Measurements from ENCODE around the gene ADAT2. TPM values are rescaled to one million over a fixed set of nuclear protein-coding genes. Genes with fewer than 3 reads are reported as not detected.

ADAT2 gene
- total and polyA plus RNA-seq, 10 of the 15 experiments (the other 5 are each of a cell fraction or from before 2014, with no cell fraction given) = 7.8 to 38.6 (median 17.3) TPM

DNA sequence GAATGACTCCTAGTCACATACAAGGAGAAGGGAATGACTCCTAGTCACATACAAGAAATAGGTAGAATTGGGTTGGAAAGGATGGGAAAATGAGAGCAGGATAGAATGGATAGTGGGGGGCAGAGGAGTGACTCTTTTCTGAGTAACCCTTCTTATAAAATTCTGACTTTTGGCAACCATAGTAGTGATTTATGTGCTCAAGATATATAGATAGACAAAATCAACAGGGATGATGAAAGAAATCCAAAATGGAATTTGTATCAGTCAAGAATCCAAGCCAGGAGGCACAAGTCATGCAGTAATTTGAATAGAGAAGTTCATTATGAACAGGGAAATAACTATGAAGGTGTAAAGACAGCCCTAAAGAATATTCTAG lies 41.7 kb downstream of the ADAT2 start:
- no peaks in the 10 kb centered on the region for H3K27me3 ChIP-seq (replicated peaks in 1 of 2; ENCODE audit: control insufficient read depth in 2 of 2, insufficient read depth in 2 of 2, low read length in 1 of 2)
- H3K4me3 ChIP-seq = no peak overlapping the region
- FAIRE-seq (no peak), ATAC-seq (no peak), DNase-seq (ENCODE audit: low read depth, low spot score) (no peak)
- H3K36me3 ChIP-seq (ENCODE audit: control insufficient read depth in 2 of 2, insufficient read depth in 2 of 2, low read length in 1 of 2) = no peaks in the 10 kb centered on the region
- RAD21 ChIA-PET (ENCODE audit: unreplicated experiment) = no interaction called here
- H4K20me1 ChIP-seq (ENCODE audit: control insufficient read depth, insufficient read depth) = no peaks in the 10 kb centered on the region
- no peaks in the 10 kb centered on the region for H3K79me2 ChIP-seq (ENCODE audit: control insufficient read depth, insufficient read depth, low read length)
- SMC1A ChIA-PET (ENCODE audit: uncharacterized antibody, unreplicated experiment) = interaction anchor here (1.1 kb wide), 1 partner anchor 13 kb away, joined by 3 read pairs; no protein-coding TSS in a partner anchor
- H3K4me1 ChIP-seq (ENCODE audit: control insufficient read depth, insufficient read depth, low read length) = peaks cover 11% of the 10 kb centered on the region
- TF ChIP-seq, protein P1, sequence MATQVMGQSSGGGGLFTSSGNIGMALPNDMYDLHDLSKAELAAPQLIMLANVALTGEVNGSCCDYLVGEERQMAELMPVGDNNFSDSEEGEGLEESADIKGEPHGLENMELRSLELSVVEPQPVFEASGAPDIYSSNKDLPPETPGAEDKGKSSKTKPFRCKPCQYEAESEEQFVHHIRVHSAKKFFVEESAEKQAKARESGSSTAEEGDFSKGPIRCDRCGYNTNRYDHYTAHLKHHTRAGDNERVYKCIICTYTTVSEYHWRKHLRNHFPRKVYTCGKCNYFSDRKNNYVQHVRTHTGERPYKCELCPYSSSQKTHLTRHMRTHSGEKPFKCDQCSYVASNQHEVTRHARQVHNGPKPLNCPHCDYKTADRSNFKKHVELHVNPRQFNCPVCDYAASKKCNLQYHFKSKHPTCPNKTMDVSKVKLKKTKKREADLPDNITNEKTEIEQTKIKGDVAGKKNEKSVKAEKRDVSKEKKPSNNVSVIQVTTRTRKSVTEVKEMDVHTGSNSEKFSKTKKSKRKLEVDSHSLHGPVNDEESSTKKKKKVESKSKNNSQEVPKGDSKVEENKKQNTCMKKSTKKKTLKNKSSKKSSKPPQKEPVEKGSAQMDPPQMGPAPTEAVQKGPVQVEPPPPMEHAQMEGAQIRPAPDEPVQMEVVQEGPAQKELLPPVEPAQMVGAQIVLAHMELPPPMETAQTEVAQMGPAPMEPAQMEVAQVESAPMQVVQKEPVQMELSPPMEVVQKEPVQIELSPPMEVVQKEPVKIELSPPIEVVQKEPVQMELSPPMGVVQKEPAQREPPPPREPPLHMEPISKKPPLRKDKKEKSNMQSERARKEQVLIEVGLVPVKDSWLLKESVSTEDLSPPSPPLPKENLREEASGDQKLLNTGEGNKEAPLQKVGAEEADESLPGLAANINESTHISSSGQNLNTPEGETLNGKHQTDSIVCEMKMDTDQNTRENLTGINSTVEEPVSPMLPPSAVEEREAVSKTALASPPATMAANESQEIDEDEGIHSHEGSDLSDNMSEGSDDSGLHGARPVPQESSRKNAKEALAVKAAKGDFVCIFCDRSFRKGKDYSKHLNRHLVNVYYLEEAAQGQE (IDR thresholded peaks at IDR 0.05; ENCODE audit: low read depth, low read length) = no peak
- TF ChIP-seq CREB1 (IDR thresholded peaks at IDR 0.05; ENCODE audit: low read depth) (no peak), GATAD2B (conservative IDR thresholded peaks at IDR 0.05; ENCODE audit: low read depth) (no peak), CEBPB (IDR thresholded peaks at IDR 0.05; ENCODE audit: borderline replicate concordance in 1 of 2, low read depth in 2 of 2, low read length in 2 of 2) (no peak), EED (IDR thresholded peaks at IDR 0.05; ENCODE audit: low read depth) (no peak), ZZZ3 (IDR thresholded peaks at IDR 0.05; ENCODE audit: control insufficient read depth, insufficient read length, low read depth) (no peak), SUPT20H (IDR thresholded peaks at IDR 0.05; ENCODE audit: borderline replicate concordance, control insufficient read depth, low read depth, low read length) (no peak), IKZF2 (IDR thresholded peaks at IDR 0.05) (no peak), BCL11A (IDR thresholded peaks at IDR 0.05; ENCODE audit: low read depth, low read length) (no peak), ATF7 (IDR thresholded peaks at IDR 0.05; ENCODE audit: low read depth) (no peak), CBX3 (IDR thresholded peaks at IDR 0.05; ENCODE audit: borderline replicate concordance, low read depth) (no peak), RELA (IDR thresholded peaks at IDR 0.05; ENCODE audit: borderline replicate concordance, partially characterized antibody) (no peak)
- TF ChIP-seq, protein P2, sequence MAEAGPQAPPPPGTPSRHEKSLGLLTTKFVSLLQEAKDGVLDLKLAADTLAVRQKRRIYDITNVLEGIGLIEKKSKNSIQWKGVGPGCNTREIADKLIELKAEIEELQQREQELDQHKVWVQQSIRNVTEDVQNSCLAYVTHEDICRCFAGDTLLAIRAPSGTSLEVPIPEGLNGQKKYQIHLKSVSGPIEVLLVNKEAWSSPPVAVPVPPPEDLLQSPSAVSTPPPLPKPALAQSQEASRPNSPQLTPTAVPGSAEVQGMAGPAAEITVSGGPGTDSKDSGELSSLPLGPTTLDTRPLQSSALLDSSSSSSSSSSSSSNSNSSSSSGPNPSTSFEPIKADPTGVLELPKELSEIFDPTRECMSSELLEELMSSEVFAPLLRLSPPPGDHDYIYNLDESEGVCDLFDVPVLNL (IDR thresholded peaks at IDR 0.05; ENCODE audit: low read depth, low read length) = no peak
- TF ChIP-seq, protein P3, sequence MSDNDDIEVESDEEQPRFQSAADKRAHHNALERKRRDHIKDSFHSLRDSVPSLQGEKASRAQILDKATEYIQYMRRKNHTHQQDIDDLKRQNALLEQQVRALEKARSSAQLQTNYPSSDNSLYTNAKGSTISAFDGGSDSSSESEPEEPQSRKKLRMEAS (IDR thresholded peaks at IDR 0.05; ENCODE audit: low read depth, low read length) = no peak
- TF ChIP-seq, protein P4, sequence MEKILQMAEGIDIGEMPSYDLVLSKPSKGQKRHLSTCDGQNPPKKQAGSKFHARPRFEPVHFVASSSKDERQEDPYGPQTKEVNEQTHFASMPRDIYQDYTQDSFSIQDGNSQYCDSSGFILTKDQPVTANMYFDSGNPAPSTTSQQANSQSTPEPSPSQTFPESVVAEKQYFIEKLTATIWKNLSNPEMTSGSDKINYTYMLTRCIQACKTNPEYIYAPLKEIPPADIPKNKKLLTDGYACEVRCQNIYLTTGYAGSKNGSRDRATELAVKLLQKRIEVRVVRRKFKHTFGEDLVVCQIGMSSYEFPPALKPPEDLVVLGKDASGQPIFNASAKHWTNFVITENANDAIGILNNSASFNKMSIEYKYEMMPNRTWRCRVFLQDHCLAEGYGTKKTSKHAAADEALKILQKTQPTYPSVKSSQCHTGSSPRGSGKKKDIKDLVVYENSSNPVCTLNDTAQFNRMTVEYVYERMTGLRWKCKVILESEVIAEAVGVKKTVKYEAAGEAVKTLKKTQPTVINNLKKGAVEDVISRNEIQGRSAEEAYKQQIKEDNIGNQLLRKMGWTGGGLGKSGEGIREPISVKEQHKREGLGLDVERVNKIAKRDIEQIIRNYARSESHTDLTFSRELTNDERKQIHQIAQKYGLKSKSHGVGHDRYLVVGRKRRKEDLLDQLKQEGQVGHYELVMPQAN (conservative IDR thresholded peaks at IDR 0.05) = no peak
- no peak overlapping the region for H3K27ac ChIP-seq (ENCODE audit: control insufficient read depth, insufficient read depth)
- intact Hi-C loops (cut with micrococcal nuclease; ENCODE audit: unreplicated experiment) (no loop called here), in situ Hi-C loops (cut with MboI) (loop anchor here (25.0 kb wide), 1 partner anchor 721 kb away; no protein-coding TSS in a partner anchor)
- POLR2A ChIA-PET = no interaction called here
- no peak overlapping the region for H3K4me2 ChIP-seq (ENCODE audit: control insufficient read depth, insufficient read depth)
- H3K9me3 ChIP-seq (replicated peaks; ENCODE audit: control insufficient read depth, insufficient read depth, low read length) = no peaks in the 10 kb centered on the region; the same call in 2 of the 3 replicates
- H3K9ac ChIP-seq (ENCODE audit: control insufficient read depth, insufficient read depth, low read length) = no peak overlapping the region
- no peak overlapping the region for H2AFZ ChIP-seq (ENCODE audit: control insufficient read depth, low read depth, low read length)
- no TSS peak for BruUV-seq (replicated peaks)
- CTCF ChIA-PET = no interaction called here

Measured in GM12878 (cell line).